HS-27A (cell line): ENCODE data around the gene LAD1.

ENCODE experiments used
- DNase-seq: peaks from one replicate; pipeline ENCODE4 v3.0.0-alpha.2; 2012; ENCODE audit warnings: low read depth, missing footprints

The LAD1 gene

GRCh38 chr1:201347498-201348210 lies 51.5 kb downstream of the LAD1 start:
- DNase-seq: no peak

GRCh38 chr1:201346987-201347386 lies 52.1 kb downstream of the LAD1 start:
- no peak for DNase-seq

- DNase-seq: peak; percentile 30
Observed at GRCh38 chr1:201346337-201346939, 52.7 kb downstream of the LAD1 start.

GRCh38 chr1:201345081-201345355 lies 54.1 kb downstream of the LAD1 start:
- no peak for DNase-seq

GRCh38 chr1:201344206-201345080 lies 54.7 kb downstream of the LAD1 start:
- no peak for DNase-seq

- DNase-seq: no peak
Observed at GRCh38 chr1:201341377-201341776, 57.7 kb downstream of the LAD1 start.

- DNase-seq: no peak
Observed at GRCh38 chr1:201336711-201337450, 62.2 kb downstream of the LAD1 start.

GRCh38 chr1:201335901-201336300 lies 63.2 kb downstream of the LAD1 start:
- DNase-seq: no peak

GRCh38 chr1:201335174-201335870 lies 63.8 kb downstream of the LAD1 start:
- no peak for DNase-seq

- no peak for DNase-seq
Observed at GRCh38 chr1:201334325-201335173, 64.6 kb downstream of the LAD1 start.

GRCh38 chr1:201332616-201333335 lies 66.3 kb downstream of the LAD1 start:
- no peak for DNase-seq

GRCh38 chr1:201332021-201332420 lies 67.1 kb downstream of the LAD1 start:
- DNase-seq: no peak

GRCh38 chr1:201331166-201331565 lies 68.0 kb downstream of the LAD1 start:
- no peak for DNase-seq
